ENCODE results near the gene GNG10. TPM values are rescaled to one million over a fixed set of nuclear protein-coding genes. Genes with fewer than 3 reads are reported as not detected.
"Not testable (repeated sequence)": the region's sequence is repeated elsewhere in the genome, so short reads cannot be mapped to it uniquely, and the experiment has no call there.

Gene GNG10
- total RNA-seq = 69.3 and 88.4 TPM in 2 replicates

DNA sequence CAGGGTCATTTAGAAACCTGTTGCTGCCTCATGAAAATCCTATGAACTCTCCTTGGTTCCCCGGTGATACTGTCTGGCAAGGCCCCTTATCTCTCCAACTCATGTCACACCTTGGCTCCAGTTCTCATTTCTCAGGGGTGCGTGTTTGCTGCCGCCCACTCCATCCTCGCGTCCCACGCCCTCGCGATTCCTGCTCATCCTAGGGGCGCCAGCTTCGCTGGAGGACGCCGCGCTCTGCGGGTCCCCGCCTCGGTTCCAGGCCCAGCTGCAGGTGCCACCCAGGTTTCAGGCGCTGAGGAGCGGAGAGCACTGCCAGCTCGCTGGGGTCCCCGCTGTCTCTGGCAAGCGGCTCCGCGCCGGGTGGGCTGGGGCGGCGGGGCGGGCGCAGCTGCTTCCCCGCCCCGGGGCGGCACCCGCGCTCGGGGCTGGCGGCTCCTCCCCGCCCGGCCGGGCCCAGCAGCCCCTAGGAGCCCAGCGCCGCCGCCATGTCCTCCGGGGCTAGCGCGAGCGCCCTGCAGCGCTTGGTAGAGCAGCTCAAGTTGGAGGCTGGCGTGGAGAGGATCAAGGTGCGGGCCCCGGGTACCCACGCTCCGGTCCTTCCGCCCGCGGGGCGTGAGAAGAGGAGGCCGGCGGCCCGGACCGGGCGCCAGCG, at the start of gene GNG10:
Gene GNG10 (plus strand): TSS at position 456 of the 652 bp plus-strand sequence. CDS start 30 bp downstream, at position 486.
- no peaks in the 10 kb centered on the region for H3K27me3 ChIP-seq (ENCODE audit: control insufficient read depth, insufficient read depth, low read length)
- no peak for TF ChIP-seq CTCF (IDR thresholded peaks at IDR 0.05; ENCODE audit: insufficient read depth, low read length, poor library complexity, severe bottlenecking)
- peak within 1 kb of the TSS; percentile 77 for H3K4me3 ChIP-seq (ENCODE audit: low read depth, low read length)
- no peak for DNase-seq (ENCODE audit: low read depth)
- H3K36me3 ChIP-seq (ENCODE audit: control insufficient read depth, insufficient read depth, low read length) = no peaks in the 10 kb centered on the region

- no peak overlapping the region for H3K4me3 ChIP-seq (ENCODE audit: low read depth, low read length)
- H3K27me3 ChIP-seq (ENCODE audit: control insufficient read depth, insufficient read depth, low read length) = no peaks in the 10 kb centered on the region
- no peaks in the 10 kb centered on the region for H3K36me3 ChIP-seq (ENCODE audit: control insufficient read depth, insufficient read depth, low read length)
- no peak for DNase-seq (ENCODE audit: low read depth)
- TF ChIP-seq CTCF (IDR thresholded peaks at IDR 0.05; ENCODE audit: insufficient read depth, low read length, poor library complexity, severe bottlenecking) = no peak
Measured at GRCh38 chr9:111613436-111614040, 47.9 kb upstream of the GNG10 start.

DNA sequence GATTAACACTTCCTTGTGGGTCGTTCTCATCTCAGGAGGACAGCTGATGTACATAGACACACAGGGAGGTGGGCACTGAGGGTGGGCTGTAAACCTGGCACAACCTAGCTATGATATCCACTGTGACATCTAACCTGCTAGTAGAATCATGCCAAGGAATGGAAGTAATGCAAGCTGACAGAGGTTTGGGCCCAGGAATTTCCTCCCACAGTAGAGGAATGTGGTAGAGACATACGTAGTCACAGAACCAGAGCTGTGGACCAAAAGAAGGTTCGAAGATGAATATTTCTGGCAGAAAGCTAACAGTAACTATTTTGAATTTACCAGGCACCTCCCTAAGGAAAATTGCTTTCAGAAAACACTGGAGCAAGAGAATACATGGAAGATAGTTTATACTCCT, 45.5 kb upstream of the GNG10 start:
- H3K4me3 ChIP-seq (ENCODE audit: low read depth, low read length) = no peak overlapping the region
- no peaks in the 10 kb centered on the region for H3K36me3 ChIP-seq (ENCODE audit: control insufficient read depth, insufficient read depth, low read length)
- no peak for TF ChIP-seq CTCF (IDR thresholded peaks at IDR 0.05; ENCODE audit: insufficient read depth, low read length, poor library complexity, severe bottlenecking)
- no peaks in the 10 kb centered on the region for H3K27me3 ChIP-seq (ENCODE audit: control insufficient read depth, insufficient read depth, low read length)
- DNase-seq (ENCODE audit: low read depth) = no peak

DNA sequence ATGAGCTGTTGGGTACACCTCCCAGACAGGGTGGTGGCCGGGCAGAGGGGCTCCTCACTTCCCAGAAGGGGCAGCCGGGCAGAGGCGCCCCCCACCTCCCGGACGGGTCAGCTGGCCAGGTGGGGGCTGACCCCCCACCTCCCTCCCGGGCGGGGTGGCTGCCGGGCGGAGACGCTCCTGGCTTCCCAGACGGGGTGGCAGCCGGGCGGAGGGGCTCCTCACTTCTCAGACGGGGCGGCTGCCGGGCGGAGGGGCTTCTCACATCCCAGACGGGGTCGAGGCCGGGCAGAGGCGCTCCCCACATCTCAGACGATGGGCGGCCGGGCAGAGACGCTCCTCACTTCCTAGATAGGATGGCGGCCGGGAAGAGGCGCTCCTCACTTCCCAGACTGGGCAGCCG, 44.1 kb upstream of the GNG10 start:
- H3K4me3 ChIP-seq (ENCODE audit: low read depth, low read length); DNase-seq (ENCODE audit: low read depth); H3K27me3 ChIP-seq (ENCODE audit: control insufficient read depth, insufficient read depth, low read length); H3K36me3 ChIP-seq (ENCODE audit: control insufficient read depth, insufficient read depth, low read length): not testable (repeated sequence)

DNA sequence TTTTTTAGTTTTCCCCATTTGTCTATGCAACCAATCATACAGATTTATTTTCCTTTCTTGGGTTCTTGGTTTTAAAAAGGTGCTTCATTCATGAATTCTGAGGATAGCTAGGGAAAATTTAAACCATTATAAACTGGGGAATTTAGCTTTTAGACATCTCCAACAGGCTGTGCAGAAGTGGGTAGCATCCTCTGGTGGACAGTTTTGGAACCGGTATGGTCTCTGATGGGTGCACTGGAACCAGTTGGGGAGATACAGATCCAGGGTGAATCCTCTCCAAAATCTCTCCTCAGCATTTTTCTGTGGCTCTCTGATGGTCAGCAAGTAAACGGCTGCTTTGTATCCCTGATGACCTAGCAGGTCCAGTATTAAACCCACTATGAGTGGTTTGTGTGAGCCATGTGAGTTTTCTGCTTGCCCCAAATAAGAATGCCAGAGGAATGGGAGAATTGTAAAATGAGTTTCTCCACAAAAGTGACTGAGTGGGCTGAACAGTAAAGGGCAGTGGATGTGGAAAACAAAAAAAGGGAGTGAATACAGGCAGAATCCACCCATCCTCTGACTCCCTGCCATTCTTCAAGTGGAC, 39.4 kb upstream of the GNG10 start:
- H3K27me3 ChIP-seq (ENCODE audit: control insufficient read depth, insufficient read depth, low read length) = no peaks in the 10 kb centered on the region
- no peak overlapping the region for H3K4me3 ChIP-seq (ENCODE audit: low read depth, low read length)
- DNase-seq (ENCODE audit: low read depth) = no peak
- H3K36me3 ChIP-seq (ENCODE audit: control insufficient read depth, insufficient read depth, low read length) = no peaks in the 10 kb centered on the region
- peak; percentile 76 for TF ChIP-seq CTCF (IDR thresholded peaks at IDR 0.05; ENCODE audit: insufficient read depth, low read length, poor library complexity, severe bottlenecking)

- no peak overlapping the region for H3K4me3 ChIP-seq (ENCODE audit: low read depth, low read length)
- no peaks in the 10 kb centered on the region for H3K27me3 ChIP-seq (ENCODE audit: control insufficient read depth, insufficient read depth, low read length)
- no peaks in the 10 kb centered on the region for H3K36me3 ChIP-seq (ENCODE audit: control insufficient read depth, insufficient read depth, low read length)
- no peak for DNase-seq (ENCODE audit: low read depth)
- no peak for TF ChIP-seq CTCF (IDR thresholded peaks at IDR 0.05; ENCODE audit: insufficient read depth, low read length, poor library complexity, severe bottlenecking)
Measured at GRCh38 chr9:111622626-111623025, 38.8 kb upstream of the GNG10 start.
